ENCODE results near the gene MICAL2. TPM values are rescaled to one million over a fixed set of nuclear protein-coding genes. Genes with fewer than 3 reads are reported as not detected.

MICAL2 gene
- total RNA-seq, 1 experiment from 2014 or later, result 59.8 TPM

DNA sequence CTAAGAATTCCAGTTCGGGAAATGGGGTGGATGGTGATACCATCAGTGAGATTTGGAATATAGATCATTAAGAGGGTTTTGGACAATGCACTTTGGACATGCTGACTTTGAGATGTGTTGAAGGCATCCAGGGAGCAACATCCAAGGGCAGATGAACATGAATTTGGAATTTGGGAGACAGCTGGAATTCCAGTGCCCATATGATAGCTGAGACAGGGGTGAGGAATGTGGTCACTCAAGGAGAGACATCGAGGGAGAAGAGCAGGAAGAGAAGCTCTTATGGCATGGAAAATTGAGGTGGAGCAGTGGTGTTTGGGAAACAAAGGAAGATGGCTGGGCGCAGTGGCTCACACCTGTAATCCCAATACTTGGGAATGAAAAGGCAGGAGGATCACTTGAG lies 11.8 kb upstream of the MICAL2 start:
- no peaks in the 10 kb centered on the region for H3K36me3 ChIP-seq
- H3K9me3 ChIP-seq (replicated peaks), result no peaks in the 10 kb centered on the region
- H3K27me3 ChIP-seq (replicated peaks), result no peaks in the 10 kb centered on the region
- no peak overlapping the region for H3K4me3 ChIP-seq
- no peak overlapping the region for H3K27ac ChIP-seq
- H3K4me1 ChIP-seq (replicated peaks), result peaks cover 4% of the 10 kb centered on the region; the same call in 1 of the 2 replicates
- DNase-seq (ENCODE audit: low read depth in 1 of 2, low spot score in 2 of 2), result no peak

DNA sequence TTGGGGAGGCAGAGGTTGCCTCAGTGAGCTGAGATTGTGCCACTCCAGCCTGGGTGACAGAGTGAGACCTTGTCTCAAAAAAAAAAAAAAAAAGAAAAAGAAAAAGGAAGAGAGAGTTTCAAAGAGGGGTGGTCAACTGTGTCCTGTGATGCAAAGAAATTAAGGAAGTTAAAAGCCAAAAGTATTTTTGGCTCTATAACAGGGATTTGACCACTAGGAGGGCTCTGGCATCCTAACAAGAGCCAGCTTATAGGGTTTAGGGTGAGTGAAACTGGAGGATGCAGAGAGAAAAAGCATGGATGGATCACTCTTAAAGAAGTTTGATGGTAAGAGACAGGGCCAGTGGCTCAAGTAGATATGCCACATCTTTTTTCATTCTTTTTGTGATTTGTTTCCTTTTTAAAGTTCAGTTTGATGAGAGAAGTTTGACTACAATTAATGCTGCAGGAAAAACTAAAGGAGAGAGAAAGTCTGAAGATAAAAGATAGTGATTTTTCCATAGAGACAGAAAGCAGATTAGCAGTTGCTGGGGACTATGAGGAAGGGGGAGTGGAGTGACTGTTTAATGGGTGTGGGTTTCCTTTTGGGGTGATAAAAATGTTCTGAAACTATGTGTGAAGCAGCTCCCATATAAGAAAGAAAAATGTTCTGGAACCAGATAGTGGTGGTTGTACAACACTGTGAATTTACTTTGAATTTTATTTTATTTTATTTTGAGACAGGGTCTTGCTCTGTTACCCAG lies 11.1 kb upstream of the MICAL2 start:
- Histone ChIP-seq H3K4me3 (no peak overlapping the region), H3K9me3 (replicated peaks) (no peaks in the 10 kb centered on the region), H3K4me1 (replicated peaks) (peaks cover 4% of the 10 kb centered on the region; the same call in 1 of the 2 replicates), H3K27ac (no peak overlapping the region), H3K27me3 (replicated peaks) (no peaks in the 10 kb centered on the region), H3K36me3 (no peaks in the 10 kb centered on the region)
- no peak for DNase-seq (ENCODE audit: low read depth in 1 of 2, low spot score in 2 of 2)

GRCh38 chr11:12100429-12100828 lies 10.0 kb upstream of the MICAL2 start:
- Histone ChIP-seq H3K27ac (no peak overlapping the region), H3K27me3 (replicated peaks) (no peaks in the 10 kb centered on the region), H3K36me3 (no peaks in the 10 kb centered on the region), H3K9me3 (replicated peaks) (no peaks in the 10 kb centered on the region), H3K4me1 (replicated peaks) (peaks cover 4% of the 10 kb centered on the region; the same call in 1 of the 2 replicates), H3K4me3 (no peak overlapping the region)
- DNase-seq (ENCODE audit: low read depth in 1 of 2, low spot score in 2 of 2), result no peak

GRCh38 chr11:12100841-12101242 lies 9.5 kb upstream of the MICAL2 start:
- Histone ChIP-seq H3K4me3 (no peak overlapping the region), H3K27me3 (replicated peaks) (no peaks in the 10 kb centered on the region)
- no peak for DNase-seq (ENCODE audit: low read depth in 1 of 2, low spot score in 2 of 2)

GRCh38 chr11:12101318-12101717 lies 9.1 kb upstream of the MICAL2 start:
- Histone ChIP-seq H3K27ac (no peak overlapping the region), H3K27me3 (replicated peaks) (no peaks in the 10 kb centered on the region), H3K4me1 (replicated peaks) (peaks cover 4% of the 10 kb centered on the region; the same call in 1 of the 2 replicates), H3K4me3 (no peak overlapping the region), H3K9me3 (replicated peaks) (no peaks in the 10 kb centered on the region), H3K36me3 (no peaks in the 10 kb centered on the region)
- no peak for DNase-seq (ENCODE audit: low read depth in 1 of 2, low spot score in 2 of 2)

More at GRCh38 chr11:12100841-12101242, 9.5 kb upstream of the MICAL2 start:
- Histone ChIP-seq H3K36me3 (no peaks in the 10 kb centered on the region), H3K9me3 (replicated peaks) (no peaks in the 10 kb centered on the region), H3K4me1 (replicated peaks) (peaks cover 4% of the 10 kb centered on the region; the same call in 1 of the 2 replicates), H3K27ac (no peak overlapping the region)

DNA sequence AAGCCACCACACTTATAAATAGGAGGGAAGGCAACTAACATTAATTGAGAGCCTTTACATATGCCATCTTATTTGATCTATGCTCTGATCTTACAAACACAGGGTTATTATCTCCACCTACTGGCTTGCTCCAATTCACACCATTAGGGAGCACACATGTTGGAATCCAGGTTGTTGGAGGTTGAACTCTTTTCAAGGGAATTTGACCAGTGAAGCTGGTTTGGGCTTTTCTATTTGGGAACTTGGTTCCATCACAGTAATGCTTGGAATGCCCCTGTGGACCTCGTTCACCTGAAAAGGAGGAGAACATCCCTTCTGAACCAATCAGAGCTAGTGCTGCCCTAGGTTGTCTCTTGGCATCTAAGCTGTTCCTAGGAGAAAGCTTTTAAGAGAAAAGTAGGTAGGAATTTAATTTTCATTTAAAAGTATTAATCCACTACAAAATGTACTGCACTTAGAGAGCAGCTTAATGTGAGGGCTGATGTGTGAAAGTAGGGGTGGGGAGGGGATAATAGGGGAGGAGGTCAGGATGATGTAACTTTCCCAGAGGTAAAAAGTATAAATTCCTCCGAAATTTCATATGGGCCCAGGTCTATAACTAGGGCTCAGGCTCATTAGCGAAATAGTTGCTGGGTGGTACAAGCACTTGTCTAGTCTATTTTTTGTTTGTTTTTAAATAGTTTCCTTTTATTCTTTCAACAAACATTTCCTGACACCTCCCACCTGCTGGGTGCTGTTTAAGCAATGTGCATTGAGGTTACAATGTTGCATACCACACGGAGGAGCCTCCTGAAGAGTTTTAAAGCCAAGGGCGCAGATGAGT lies 7.6 kb upstream of the MICAL2 start:
- H3K27ac ChIP-seq, result no peak overlapping the region
- DNase-seq (ENCODE audit: low read depth in 1 of 2, low spot score in 2 of 2), result no peak
- no peaks in the 10 kb centered on the region for H3K9me3 ChIP-seq (replicated peaks)
- H3K4me1 ChIP-seq (replicated peaks), result peaks cover 4% of the 10 kb centered on the region; the same call in 1 of the 2 replicates
- H3K27me3 ChIP-seq (replicated peaks), result no peaks in the 10 kb centered on the region
- H3K36me3 ChIP-seq, result no peaks in the 10 kb centered on the region
- H3K4me3 ChIP-seq, result no peak overlapping the region

GRCh38 chr11:12103411-12104225 lies 6.8 kb upstream of the MICAL2 start:
- no peak for DNase-seq (ENCODE audit: low read depth in 1 of 2, low spot score in 2 of 2)
- H3K36me3 ChIP-seq, result no peaks in the 10 kb centered on the region
- H3K27me3 ChIP-seq (replicated peaks), result no peaks in the 10 kb centered on the region
- H3K4me3 ChIP-seq, result no peak overlapping the region
- H3K4me1 ChIP-seq (replicated peaks), result peaks cover 4% of the 10 kb centered on the region; the same call in 1 of the 2 replicates
- no peaks in the 10 kb centered on the region for H3K9me3 ChIP-seq (replicated peaks)
- H3K27ac ChIP-seq, result no peak overlapping the region

DNA sequence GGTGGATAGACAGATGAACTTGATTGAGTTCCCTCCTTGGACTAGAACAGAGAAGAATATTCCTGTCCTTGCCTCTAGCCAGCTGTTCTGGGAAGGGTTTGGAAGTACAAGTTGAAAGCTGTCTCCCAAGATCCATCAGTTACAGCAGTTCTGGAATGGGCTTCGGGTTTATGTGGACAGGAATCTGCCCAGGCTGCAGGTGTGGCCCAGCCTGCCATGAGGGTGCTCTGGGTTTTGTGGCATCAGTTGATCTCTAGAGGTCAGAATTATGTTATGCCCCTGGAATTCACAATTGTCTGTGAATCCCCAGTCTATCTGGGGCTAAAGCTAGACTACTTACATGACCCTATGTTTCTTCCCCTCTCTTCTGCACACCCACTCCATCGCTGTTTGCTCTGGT lies 4.9 kb upstream of the MICAL2 start:
- H3K27ac ChIP-seq, result no peak overlapping the region

GRCh38 chr11:12106101-12106500 lies 4.3 kb upstream of the MICAL2 start:
- H3K36me3 ChIP-seq, result no peaks in the 10 kb centered on the region
- no peak overlapping the region for H3K4me3 ChIP-seq
- no peak overlapping the region for H3K27ac ChIP-seq
- H3K9me3 ChIP-seq (replicated peaks), result no peaks in the 10 kb centered on the region
- H3K27me3 ChIP-seq (replicated peaks), result no peaks in the 10 kb centered on the region
- peaks cover 14% of the 10 kb centered on the region for H3K4me1 ChIP-seq (replicated peaks)
- DNase-seq (ENCODE audit: low read depth in 1 of 2, low spot score in 2 of 2), result no peak

More for the DNA sequence above, 4.9 kb upstream of the MICAL2 start:
- H3K4me3 ChIP-seq, result no peak overlapping the region
- no peaks in the 10 kb centered on the region for H3K36me3 ChIP-seq
- H3K27me3 ChIP-seq (replicated peaks), result no peaks in the 10 kb centered on the region
- H3K4me1 ChIP-seq (replicated peaks), result peaks cover 12% of the 10 kb centered on the region
- no peak for DNase-seq (ENCODE audit: low read depth in 1 of 2, low spot score in 2 of 2)
- H3K9me3 ChIP-seq (replicated peaks), result no peaks in the 10 kb centered on the region

DNA sequence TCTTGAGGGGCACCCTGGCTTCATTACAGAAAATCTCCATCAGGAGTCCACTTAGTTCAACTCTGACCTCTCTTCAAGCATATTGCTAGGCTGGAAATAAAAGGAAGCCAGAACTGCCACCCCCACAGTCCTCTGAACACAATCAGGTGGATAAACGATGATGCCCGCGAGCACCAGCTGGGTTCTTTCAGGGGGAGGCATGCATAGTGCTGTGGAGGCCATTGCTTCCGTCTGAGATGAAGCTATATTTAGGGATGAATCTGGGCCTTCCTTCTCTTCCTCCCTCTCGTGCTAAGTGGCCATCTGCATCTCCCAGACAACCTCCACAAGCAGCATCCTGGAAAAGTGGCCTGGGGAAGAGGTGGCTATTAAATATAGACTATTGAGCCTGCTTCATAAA lies 3.9 kb upstream of the MICAL2 start:
- no peak for DNase-seq (ENCODE audit: low read depth in 1 of 2, low spot score in 2 of 2)
- no peaks in the 10 kb centered on the region for H3K27me3 ChIP-seq (replicated peaks)
- peaks cover 18% of the 10 kb centered on the region for H3K4me1 ChIP-seq (replicated peaks)
- no peak overlapping the region for H3K4me3 ChIP-seq
- H3K27ac ChIP-seq, result no peak overlapping the region
- H3K9me3 ChIP-seq (replicated peaks), result no peaks in the 10 kb centered on the region
- 0 out of 2 replicates have a peak, but pooled peaks cover under 1% of the 10 kb centered on the region for H3K36me3 ChIP-seq

DNA sequence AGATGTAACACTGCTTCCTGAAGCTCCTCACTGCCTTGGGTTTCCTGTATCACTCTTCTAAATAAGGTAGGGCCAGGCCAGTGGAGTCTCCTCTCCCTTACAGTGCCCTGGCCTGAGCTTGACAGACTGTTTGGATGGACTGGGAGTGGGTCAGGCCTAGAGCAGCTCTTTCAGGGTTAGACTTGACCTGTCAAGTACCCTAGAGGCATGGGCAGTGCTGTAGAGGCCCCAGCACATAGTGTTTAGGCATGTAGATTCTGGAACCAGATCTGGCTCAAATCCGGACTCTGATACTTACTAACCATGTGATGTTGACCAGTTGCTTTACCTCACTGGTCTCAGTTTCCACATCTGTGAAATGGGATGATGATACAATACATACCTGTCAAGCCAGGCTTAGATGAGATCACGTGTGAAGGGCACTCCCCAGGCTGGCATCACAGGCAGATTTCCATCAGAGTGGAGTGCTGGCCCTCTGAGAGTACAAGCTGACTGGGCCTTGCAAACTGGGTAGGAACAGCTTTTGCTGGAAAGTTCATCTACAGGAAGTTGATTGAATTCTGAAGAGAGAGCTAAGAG lies 1.4 kb upstream of the MICAL2 start:
- DNase-seq (ENCODE audit: low read depth in 1 of 2, low spot score in 2 of 2), result no peak
- no peak overlapping the region for H3K27ac ChIP-seq
- peaks cover 20% of the 10 kb centered on the region for H3K4me1 ChIP-seq (replicated peaks)
- H3K27me3 ChIP-seq (replicated peaks), result no peaks in the 10 kb centered on the region
- no peak overlapping the region for H3K4me3 ChIP-seq
- H3K36me3 ChIP-seq, result peaks cover 13% of the 10 kb centered on the region
- no peaks in the 10 kb centered on the region for H3K9me3 ChIP-seq (replicated peaks)

DNA sequence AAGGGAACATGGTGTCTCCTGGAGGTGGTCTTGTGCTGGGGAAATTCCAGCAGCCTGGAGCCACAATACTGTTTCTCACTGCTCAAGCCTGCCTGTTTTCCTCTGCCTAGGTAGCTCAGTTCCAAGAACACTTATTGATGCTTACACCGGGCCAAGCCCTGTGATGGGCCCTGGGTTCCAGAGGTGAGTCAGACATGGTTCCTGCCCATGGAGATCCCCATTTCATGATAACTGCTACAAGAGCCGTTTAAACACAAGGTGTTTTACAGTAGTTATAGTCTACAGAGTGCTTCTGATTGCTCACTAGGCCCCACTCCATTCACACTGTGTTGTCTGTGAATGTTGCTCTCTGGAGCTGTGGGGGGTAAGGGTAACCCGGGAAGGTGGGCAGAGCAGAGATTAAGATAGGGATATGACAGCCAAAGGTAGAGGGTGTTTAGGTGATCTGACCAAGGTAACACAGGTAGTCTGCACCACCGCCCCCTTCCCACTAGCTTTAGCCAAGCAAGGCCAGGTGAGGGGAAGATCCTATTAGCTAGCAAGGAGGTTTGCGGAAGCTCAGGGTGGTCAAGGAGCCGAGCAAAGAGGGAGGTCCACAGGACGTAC lies 696 bp upstream of the MICAL2 start:
- Histone ChIP-seq H3K27me3 (replicated peaks) (no peaks in the 10 kb centered on the region), H3K9me3 (replicated peaks) (no peaks in the 10 kb centered on the region), H3K4me1 (replicated peaks) (peaks cover 20% of the 10 kb centered on the region), H3K4me3 (peak overlapping the region; percentile 60), H3K36me3 (peaks cover 13% of the 10 kb centered on the region), H3K27ac (peak overlapping the region; percentile 14; the same call in 1 of the 2 replicates)
- no peak for DNase-seq (ENCODE audit: low read depth in 1 of 2, low spot score in 2 of 2)
